WTC11 (cell line): ENCODE results near the gene SGPL1. TPM values are rescaled to one million over a fixed set of nuclear protein-coding genes. Genes with fewer than 3 reads are reported as not detected.

Experiments used
- ATAC-seq: fragments of 200-7000 bp; cut with Tn5 transposase; 2 replicates; pipeline ENCODE4 v1.10.0; 2021; ENCODE audit warnings: mild to moderate bottlenecking, moderate library complexity
- CTCF ChIA-PET: fragments of 300-600 bp; sonication (Branson Sonifier 250); formaldehyde crosslinking; loops from one replicate; lab custom pipeline; 2021; ENCODE audit warnings: antibody characterized with exemption; lab: Charles Lee
- POLR2A ChIA-PET: fragments of 350-600 bp; sonication (Branson Sonifier 250); formaldehyde crosslinking; loops from one replicate; lab custom pipeline; 2021; ENCODE audit warnings: antibody characterized with exemption; lab: Charles Lee
- DNase-seq: peaks from one replicate; pipeline ENCODE4 v3.0.0; 2021; ENCODE audit warnings: low spot score
- H3K27ac Mint-ChIP-seq: 2 replicates; pipeline ENCODE4 v1.8.0; 2021; ENCODE audit warnings: mixed read lengths
- H3K27me3 Mint-ChIP-seq: 2 replicates; pipeline ENCODE4 v1.8.0; 2021; ENCODE audit warnings: low read depth, mild to moderate bottlenecking, moderate library complexity, mixed read lengths
- H3K36me3 Mint-ChIP-seq: 2 replicates; pipeline ENCODE4 v1.8.0; 2021; ENCODE audit warnings: mixed read lengths
- H3K4me1 Mint-ChIP-seq: 2 replicates; pipeline ENCODE4 v1.8.0; 2022; ENCODE audit warnings: mixed read lengths
- H3K4me3 Mint-ChIP-seq: 2 replicates; pipeline ENCODE4 v1.8.0; 2021; ENCODE audit warnings: mild to moderate bottlenecking, moderate library complexity, mixed read lengths
- H3K9me3 Mint-ChIP-seq: 2 replicates; pipeline ENCODE4 v1.8.0; 2021; ENCODE audit warnings: mixed read lengths
- AFF4 ChIP-seq: sonication (generic); formaldehyde crosslinking; IDR thresholded peaks from 2 replicates; pipeline ENCODE4 v1.8.1; 2023; ENCODE audit warnings: mild to moderate bottlenecking, missing genetic modification reagents, borderline replicate concordance
- FOXJ3 ChIP-seq: sonication (generic); formaldehyde crosslinking; IDR thresholded peaks from 2 replicates; pipeline ENCODE4 v1.9.0; 2021; ENCODE audit warnings: missing genetic modification reagents, mild to moderate bottlenecking, borderline replicate concordance
- JUN ChIP-seq: sonication (generic); formaldehyde crosslinking; IDR thresholded peaks from 2 replicates; pipeline ENCODE4 v1.8.0; 2023; ENCODE audit warnings: mild to moderate bottlenecking, missing genetic modification reagents
- KAT7 ChIP-seq: sonication (generic); formaldehyde crosslinking; IDR thresholded peaks from 2 replicates; pipeline ENCODE4 v1.8.1; 2023; ENCODE audit warnings: missing genetic modification reagents, mild to moderate bottlenecking, borderline replicate concordance
- MXD4 ChIP-seq: fragments of 250-450 bp; sonication (Bioruptor Pico); IDR thresholded peaks from 2 replicates; pipeline ENCODE4 v1.8.0; 2021; ENCODE audit warnings: mild to moderate bottlenecking, moderate library complexity, borderline replicate concordance
- NFE2L1 ChIP-seq: sonication (generic); formaldehyde crosslinking; IDR thresholded peaks from 2 replicates; pipeline ENCODE4 v1.8.1; 2023; ENCODE audit warnings: missing genetic modification reagents
- NR1H2 ChIP-seq: sonication (generic); formaldehyde crosslinking; IDR thresholded peaks from 2 replicates; pipeline ENCODE4 v1.9.0; 2021; ENCODE audit warnings: mild to moderate bottlenecking, moderate library complexity, missing genetic modification reagents
- SP1 ChIP-seq: sonication (generic); formaldehyde crosslinking; conservative IDR thresholded peaks from 2 replicates; pipeline ENCODE4 v1.8.1; 2022; ENCODE audit warnings: missing genetic modification reagents
- USF1 ChIP-seq: sonication (generic); formaldehyde crosslinking; IDR thresholded peaks from 2 replicates; pipeline ENCODE4 v1.8.0; 2022; ENCODE audit warnings: mild to moderate bottlenecking, missing genetic modification reagents
- ZNF396 ChIP-seq: fragments of 250-450 bp; sonication (Bioruptor Pico); IDR thresholded peaks from 2 replicates; pipeline ENCODE4 v1.8.0; 2021; ENCODE audit warnings: mild to moderate bottlenecking, moderate library complexity, borderline replicate concordance
- ZNF671 ChIP-seq: fragments of 250-450 bp; sonication (Bioruptor Pico); IDR thresholded peaks from 2 replicates; pipeline ENCODE4 v1.8.0; 2021; ENCODE audit warnings: mild to moderate bottlenecking
- total RNA-seq: library from RNA; stranded (reverse); gene quantifications from 3 replicates; pipeline ENCODE4 v1.2.3, GENCODE V29; 2021
- TF ChIP-seq, protein P1 (sequence below): sonication (generic); formaldehyde crosslinking; IDR thresholded peaks from 2 replicates; pipeline ENCODE4 v1.8.1; 2022; ENCODE audit warnings: mild to moderate bottlenecking, missing genetic modification reagents, moderate library complexity, borderline replicate concordance
- TF ChIP-seq, protein P2 (sequence below): sonication (generic); formaldehyde crosslinking; IDR thresholded peaks from 2 replicates; pipeline ENCODE4 v1.8.1; 2022; ENCODE audit warnings: low read depth, mild to moderate bottlenecking, moderate library complexity, missing genetic modification reagents, borderline replicate concordance
- TF ChIP-seq, protein P3 (sequence below): sonication (generic); formaldehyde crosslinking; IDR thresholded peaks from 2 replicates; pipeline ENCODE4 v1.8.0; 2022; ENCODE audit warnings: mild to moderate bottlenecking, missing genetic modification reagents

The SGPL1 gene
- total RNA-seq, 1 experiment from 2014 or later: 44.6 TPM

- TF ChIP-seq, protein P1, sequence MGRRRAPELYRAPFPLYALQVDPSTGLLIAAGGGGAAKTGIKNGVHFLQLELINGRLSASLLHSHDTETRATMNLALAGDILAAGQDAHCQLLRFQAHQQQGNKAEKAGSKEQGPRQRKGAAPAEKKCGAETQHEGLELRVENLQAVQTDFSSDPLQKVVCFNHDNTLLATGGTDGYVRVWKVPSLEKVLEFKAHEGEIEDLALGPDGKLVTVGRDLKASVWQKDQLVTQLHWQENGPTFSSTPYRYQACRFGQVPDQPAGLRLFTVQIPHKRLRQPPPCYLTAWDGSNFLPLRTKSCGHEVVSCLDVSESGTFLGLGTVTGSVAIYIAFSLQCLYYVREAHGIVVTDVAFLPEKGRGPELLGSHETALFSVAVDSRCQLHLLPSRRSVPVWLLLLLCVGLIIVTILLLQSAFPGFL (CRISPR knock-in tag): no peak
- TF ChIP-seq, all 79 proteins: peak for 0
Measured at GRCh38 chr10:70910486-70911341, 95.0 kb downstream of the SGPL1 start (continued).

DNA sequence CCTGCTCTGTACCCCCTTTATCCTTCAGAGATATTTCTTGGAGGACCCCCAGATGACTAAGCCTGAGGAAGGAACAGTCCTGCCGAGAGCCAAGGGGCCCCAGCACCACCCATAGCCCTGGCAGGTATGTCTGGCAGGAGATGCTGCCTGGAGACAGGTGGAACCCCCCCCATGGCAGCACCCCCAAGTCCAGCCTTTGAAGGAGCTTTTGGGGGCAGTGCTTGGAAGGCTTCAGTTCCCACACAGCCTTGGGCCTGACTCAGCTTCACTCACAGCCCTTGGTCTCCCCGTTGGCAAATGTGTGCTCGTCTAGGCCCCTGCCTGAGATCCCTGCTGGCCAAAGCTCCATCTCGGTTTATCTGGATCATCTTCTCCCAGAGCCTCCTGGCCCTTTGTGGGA is 95.6 kb downstream of the SGPL1 start:
- POLR2A ChIA-PET: no interaction called here

More for the DNA sequence above, 95.6 kb downstream of the SGPL1 start:
- Mint-ChIP-seq H3K4me1 (no peaks in the 10 kb centered on the region; the same call in 1 of the 2 replicates), H3K27ac (no peak overlapping the region; the same call in 1 of the 2 replicates)
- TF ChIP-seq KAT7 (no peak), ZNF671 (CRISPR knock-in tag) (no peak), FOXJ3 (CRISPR knock-in tag) (no peak), JUN (CRISPR knock-in tag) (no peak), SP1 (no peak), NR1H2 (no peak), MXD4 (CRISPR knock-in tag) (no peak), USF1 (CRISPR knock-in tag) (no peak), ZNF396 (CRISPR knock-in tag) (no peak), NFE2L1 (CRISPR knock-in tag) (no peak), AFF4 (CRISPR knock-in tag) (no peak)
- TF ChIP-seq, protein P2, sequence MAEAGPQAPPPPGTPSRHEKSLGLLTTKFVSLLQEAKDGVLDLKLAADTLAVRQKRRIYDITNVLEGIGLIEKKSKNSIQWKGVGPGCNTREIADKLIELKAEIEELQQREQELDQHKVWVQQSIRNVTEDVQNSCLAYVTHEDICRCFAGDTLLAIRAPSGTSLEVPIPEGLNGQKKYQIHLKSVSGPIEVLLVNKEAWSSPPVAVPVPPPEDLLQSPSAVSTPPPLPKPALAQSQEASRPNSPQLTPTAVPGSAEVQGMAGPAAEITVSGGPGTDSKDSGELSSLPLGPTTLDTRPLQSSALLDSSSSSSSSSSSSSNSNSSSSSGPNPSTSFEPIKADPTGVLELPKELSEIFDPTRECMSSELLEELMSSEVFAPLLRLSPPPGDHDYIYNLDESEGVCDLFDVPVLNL: no peak
- TF ChIP-seq, protein P3, sequence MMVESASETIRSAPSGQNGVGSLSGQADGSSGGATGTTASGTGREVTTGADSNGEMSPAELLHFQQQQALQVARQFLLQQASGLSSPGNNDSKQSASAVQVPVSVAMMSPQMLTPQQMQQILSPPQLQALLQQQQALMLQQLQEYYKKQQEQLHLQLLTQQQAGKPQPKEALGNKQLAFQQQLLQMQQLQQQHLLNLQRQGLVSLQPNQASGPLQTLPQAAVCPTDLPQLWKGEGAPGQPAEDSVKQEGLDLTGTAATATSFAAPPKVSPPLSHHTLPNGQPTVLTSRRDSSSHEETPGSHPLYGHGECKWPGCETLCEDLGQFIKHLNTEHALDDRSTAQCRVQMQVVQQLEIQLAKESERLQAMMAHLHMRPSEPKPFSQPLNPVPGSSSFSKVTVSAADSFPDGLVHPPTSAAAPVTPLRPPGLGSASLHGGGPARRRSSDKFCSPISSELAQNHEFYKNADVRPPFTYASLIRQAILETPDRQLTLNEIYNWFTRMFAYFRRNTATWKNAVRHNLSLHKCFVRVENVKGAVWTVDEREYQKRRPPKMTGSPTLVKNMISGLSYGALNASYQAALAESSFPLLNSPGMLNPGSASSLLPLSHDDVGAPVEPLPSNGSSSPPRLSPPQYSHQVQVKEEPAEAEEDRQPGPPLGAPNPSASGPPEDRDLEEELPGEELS: no peak
- TF ChIP-seq, all 79 proteins: peak for 0
- Mint-ChIP-seq H3K4me3 (no peak overlapping the region), H3K9me3 (peaks cover 3% of the 10 kb centered on the region; the same call in 1 of the 2 replicates), H3K36me3 (no peaks in the 10 kb centered on the region), H3K27me3 (no peaks in the 10 kb centered on the region; the same call in 1 of the 2 replicates)
- DNase-seq: no peak
- ATAC-seq: no peak
- CTCF ChIA-PET: interaction anchor here (0.9 kb wide), 1 partner anchor 8 kb away, joined by 3 read pairs; no protein-coding TSS in a partner anchor
